Fibroblast of villous mesenchyme (primary cell): ENCODE measurements around the gene RFT1. TPM values are rescaled to one million over a fixed set of nuclear protein-coding genes. Genes with fewer than 3 reads are reported as not detected.

Experiments
- DNase-seq: peaks from one replicate; pipeline ENCODE4 v3.0.0-alpha.2; 2010; ENCODE audit warnings: low read depth
- H3K4me3 ChIP-seq: 2 replicates; pipeline ENCODE4 v1.5.1; 2011; ENCODE audit warnings: low read depth, mild to moderate bottlenecking, low read length
- CTCF ChIP-seq: IDR thresholded peaks from 2 replicates; pipeline ENCODE4 v1.5.1; 2012; ENCODE audit warnings: low read depth, mild to moderate bottlenecking, low read length; ENCODE audit not compliant: insufficient read depth
- total RNA-seq: library from RNA; depleted of rRNA; stranded (reverse); fragments of >200 nt; gene quantifications from 2 replicates; pipeline ENCODE4 v1.2.3, GENCODE V29; 2012

RFT1 gene
- total RNA-seq, 1 donor: 13.4 TPM

GRCh38 chr3:53074761-53075742, 55.2 kb downstream of the RFT1 start:
- no peak for TF ChIP-seq CTCF
- no peak overlapping the region for H3K4me3 ChIP-seq
- DNase-seq: no peak

GRCh38 chr3:53074366-53074696, 55.9 kb downstream of the RFT1 start:
- TF ChIP-seq CTCF: no peak
- DNase-seq: no peak
- no peak overlapping the region for H3K4me3 ChIP-seq

- H3K4me3 ChIP-seq: peak overlapping the region; percentile 68
- TF ChIP-seq CTCF: no peak
- DNase-seq: no peak
These were observed 56.5 kb downstream of the RFT1 start for GRCh38 chr3:53073553-53074365.

- peak; percentile 94 for TF ChIP-seq CTCF
- peak; percentile 66 for DNase-seq
- peak overlapping the region; percentile 68 for H3K4me3 ChIP-seq
These were observed 57.3 kb downstream of the RFT1 start for GRCh38 chr3:53072653-53073552.

GRCh38 chr3:53071882-53072431, 58.3 kb downstream of the RFT1 start:
- DNase-seq: no peak
- TF ChIP-seq CTCF: no peak
- H3K4me3 ChIP-seq: no peak overlapping the region
